Heart left ventricle (tissue), 13 donors: Measurements from ENCODE around the gene FUT8.

Experiments used
- POLR2A ChIP-seq, 2 donors: fragments of 450-650 bp; IDR thresholded peaks; one replicate each; pipeline ENCODE4 v1.6.1; 2017; ENCODE audit warnings: antibody characterized with exemption in 2 of 2, mild to moderate bottlenecking in 2 of 2, moderate library complexity in 2 of 2
- TF ChIP-seq, protein P1 (sequence below), 12 donors: fragments of 200-600 bp; sonication (generic) in 4 of 12; IDR thresholded peaks; one replicate each; pipeline versions ENCODE4 v1.5.0 to v1.8.0; 2018 to 2022; ENCODE audit warnings: antibody characterized with exemption in 12 of 12, mild to moderate bottlenecking in 5 of 12
- donor health status: ischemic (EF 13 %, LVEDD 7.1; RV severe dilation, severe dysfunction).
- donor health status: DM: no; HTN: yes; CAD: no.
- donor health status: DM: no; HTN: no; CAD: no.
- donor health status: ischemic (EF 25% LVEDD 6.9; RV normal size, moderate dysfunction).
- donor health status: ischemic (EF 25% LVEDD 5.7; RV mildly dilated, moderate dysfunction).
- donor health status: ischemic (EF 35%, LVEDD 5.7; RV mildly dilated, moderate dysfunction).
- donor health status: nonischemic (EF 11% LVEDD 7.7; RV severe dilation, severe dysfunction).
- donor health status: DM: yes; HTN: yes; CAD: no.
- donor health status: PGD.
- donor health status: ischemic (EF 29% LVEDD 5.4; RV normal size, mild dysfunction).
- donor health status: nonischemic (EF 23%, LVEDD 6.1; RV moderate dilation, normal function).

DNA sequence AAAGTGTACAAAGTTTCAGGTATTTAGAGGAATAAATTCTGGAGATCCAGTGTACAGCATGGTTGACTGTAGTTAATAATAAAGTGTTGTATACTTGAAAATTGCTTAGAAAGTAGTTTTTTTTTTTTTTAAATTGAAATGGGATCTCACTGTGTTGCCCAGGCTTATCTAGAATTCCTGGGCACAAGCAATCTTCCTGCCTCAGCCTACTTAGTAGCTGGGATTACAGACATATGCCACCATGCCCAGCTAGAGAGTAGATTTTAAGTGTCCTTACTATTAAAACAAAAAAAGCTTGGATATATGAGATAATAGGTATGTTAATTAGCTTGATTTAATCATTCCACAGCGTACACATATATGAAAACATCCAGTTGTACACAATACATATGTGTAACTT, 27.7 kb downstream of the FUT8 start:
- TF ChIP-seq, protein P1, sequence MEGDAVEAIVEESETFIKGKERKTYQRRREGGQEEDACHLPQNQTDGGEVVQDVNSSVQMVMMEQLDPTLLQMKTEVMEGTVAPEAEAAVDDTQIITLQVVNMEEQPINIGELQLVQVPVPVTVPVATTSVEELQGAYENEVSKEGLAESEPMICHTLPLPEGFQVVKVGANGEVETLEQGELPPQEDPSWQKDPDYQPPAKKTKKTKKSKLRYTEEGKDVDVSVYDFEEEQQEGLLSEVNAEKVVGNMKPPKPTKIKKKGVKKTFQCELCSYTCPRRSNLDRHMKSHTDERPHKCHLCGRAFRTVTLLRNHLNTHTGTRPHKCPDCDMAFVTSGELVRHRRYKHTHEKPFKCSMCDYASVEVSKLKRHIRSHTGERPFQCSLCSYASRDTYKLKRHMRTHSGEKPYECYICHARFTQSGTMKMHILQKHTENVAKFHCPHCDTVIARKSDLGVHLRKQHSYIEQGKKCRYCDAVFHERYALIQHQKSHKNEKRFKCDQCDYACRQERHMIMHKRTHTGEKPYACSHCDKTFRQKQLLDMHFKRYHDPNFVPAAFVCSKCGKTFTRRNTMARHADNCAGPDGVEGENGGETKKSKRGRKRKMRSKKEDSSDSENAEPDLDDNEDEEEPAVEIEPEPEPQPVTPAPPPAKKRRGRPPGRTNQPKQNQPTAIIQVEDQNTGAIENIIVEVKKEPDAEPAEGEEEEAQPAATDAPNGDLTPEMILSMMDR (IDR thresholded peaks at IDR 0.05) = no peak
- no peak for TF ChIP-seq POLR2A (IDR thresholded peaks at IDR 0.05)
